PC-3 (cell line): ENCODE data around the gene FGGY. TPM values are rescaled to one million over a fixed set of nuclear protein-coding genes. Genes with fewer than 3 reads are reported as not detected.
A peak's percentile ranks its signal among the peaks of the same experiment; 100 is the strongest.

Experiments
- ATAC-seq: fragments of 200-7000 bp; cut with Tn5 transposase; 2 replicates; pipeline ENCODE4 v1.9.1; 2020; ENCODE audit warnings: mild to moderate bottlenecking, moderate library complexity
- BruUV-seq: library from RNA; stranded (reverse); fragments of 400-500 nt; replicated peaks from 2 replicates; lab custom pipeline; 2021; lab: Mats Ljungman, UMichigan
- CTCF ChIA-PET: fragments of 300-600 bp; sonication (Branson Sonifier 250); formaldehyde crosslinking; loops from one replicate; lab custom pipeline; 2022; ENCODE audit warnings: antibody characterized with exemption; lab: Charles Lee
- POLR2A ChIA-PET: fragments of 300-600 bp; sonication (Branson Sonifier 250); formaldehyde crosslinking; loops from one replicate; lab custom pipeline; 2022; ENCODE audit warnings: antibody characterized with exemption; ENCODE audit not compliant: unreplicated experiment; lab: Charles Lee
- DNase-seq: peaks from one replicate; pipeline ENCODE4 v3.0.0-alpha.2; 2015
- H2AFZ ChIP-seq: fragments of 300-600 bp; sonication (generic); 2 replicates; pipeline ENCODE4 v1.6.0; 2016; ENCODE audit warnings: antibody characterized with exemption, low read length
- H3F3A ChIP-seq: fragments of 300-600 bp; sonication (generic); one replicate; pipeline ENCODE4 v1.6.0; 2017; ENCODE audit warnings: antibody characterized with exemption, low read length, control low read depth, mild to moderate bottlenecking; ENCODE audit not compliant: unreplicated experiment
- H3K27ac ChIP-seq: fragments of 300-600 bp; sonication (generic); 2 replicates; pipeline ENCODE4 v1.5.1; 2016; ENCODE audit warnings: mild to moderate bottlenecking, low read length
- H3K27me3 ChIP-seq: fragments of 300-600 bp; sonication (generic); 2 replicates; pipeline ENCODE4 v1.6.1; 2016; ENCODE audit warnings: low read length, mixed read lengths
- H3K36me3 ChIP-seq: fragments of 300-600 bp; sonication (generic); 2 replicates; pipeline ENCODE4 v1.6.1; 2016; ENCODE audit warnings: low read depth, mixed run types, low read length, mixed read lengths
- H3K4me1 ChIP-seq: fragments of 300-600 bp; sonication (generic); 2 replicates; pipeline ENCODE4 v1.5.1; 2016; ENCODE audit warnings: low read length; ENCODE audit not compliant: insufficient read depth
- H3K4me2 ChIP-seq: fragments of 300-600 bp; sonication (generic); 2 replicates; pipeline ENCODE4 v1.6.0; 2016; ENCODE audit warnings: low read length
- H3K4me3 ChIP-seq: fragments of 300-600 bp; sonication (generic); 2 replicates; pipeline ENCODE4 v1.5.1; 2016; ENCODE audit warnings: mild to moderate bottlenecking, low read length, mixed read lengths
- H3K79me2 ChIP-seq: fragments of 300-600 bp; sonication (generic); 2 replicates; pipeline ENCODE4 v1.6.1; 2017; ENCODE audit warnings: low read length, mixed read lengths
- H3K9ac ChIP-seq: fragments of 300-600 bp; sonication (generic); 2 replicates; pipeline ENCODE4 v1.6.0; 2016; ENCODE audit warnings: mild to moderate bottlenecking, low read length
- H3K9me2 ChIP-seq: fragments of 300-600 bp; sonication (generic); replicated peaks from 2 replicates; pipeline ENCODE4 v1.6.1; 2016; ENCODE audit warnings: mixed run types, low read length, mixed read lengths
- H3K9me3 ChIP-seq: fragments of 300-600 bp; sonication (generic); 2 replicates; pipeline ENCODE4 v1.6.1; 2016; ENCODE audit warnings: low read length, mixed read lengths
- H4K20me1 ChIP-seq: fragments of 300-600 bp; sonication (generic); 2 replicates; pipeline ENCODE4 v1.6.1; 2016; ENCODE audit warnings: low read length, mixed read lengths
- EZH2 ChIP-seq: fragments of 300-600 bp; sonication (generic); IDR thresholded peaks from one replicate; pipeline ENCODE4 v1.6.1; 2017; ENCODE audit warnings: antibody characterized with exemption, mild to moderate bottlenecking, low read length; ENCODE audit not compliant: unreplicated experiment
- EZH2phosphoT487 ChIP-seq: fragments of 300-600 bp; sonication (generic); IDR thresholded peaks from 2 replicates; pipeline ENCODE4 v1.6.1; 2018; ENCODE audit warnings: mild to moderate bottlenecking, antibody characterized with exemption, low read length, borderline replicate concordance
- intact Hi-C: fragments of 100-400 bp; cut with micrococcal nuclease; formaldehyde crosslinking; loops from 2 replicates; pipeline ENCODE4 v1.9.0; 2023
- total RNA-seq: library from RNA; depleted of rRNA; stranded (reverse); fragments of >200 nt; gene quantifications from 2 replicates; pipeline ENCODE4 v1.2.3, GENCODE V29; 2014
- TF ChIP-seq, protein P1 (sequence below): fragments of 300-600 bp; sonication (generic); conservative IDR thresholded peaks from 2 replicates; pipeline ENCODE4 v1.5.1; 2017; ENCODE audit warnings: antibody characterized with exemption, low read depth, mild to moderate bottlenecking, low read length

Gene FGGY
- total RNA-seq, 1 experiment from 2014 or later, result 7.4 TPM

DNA sequence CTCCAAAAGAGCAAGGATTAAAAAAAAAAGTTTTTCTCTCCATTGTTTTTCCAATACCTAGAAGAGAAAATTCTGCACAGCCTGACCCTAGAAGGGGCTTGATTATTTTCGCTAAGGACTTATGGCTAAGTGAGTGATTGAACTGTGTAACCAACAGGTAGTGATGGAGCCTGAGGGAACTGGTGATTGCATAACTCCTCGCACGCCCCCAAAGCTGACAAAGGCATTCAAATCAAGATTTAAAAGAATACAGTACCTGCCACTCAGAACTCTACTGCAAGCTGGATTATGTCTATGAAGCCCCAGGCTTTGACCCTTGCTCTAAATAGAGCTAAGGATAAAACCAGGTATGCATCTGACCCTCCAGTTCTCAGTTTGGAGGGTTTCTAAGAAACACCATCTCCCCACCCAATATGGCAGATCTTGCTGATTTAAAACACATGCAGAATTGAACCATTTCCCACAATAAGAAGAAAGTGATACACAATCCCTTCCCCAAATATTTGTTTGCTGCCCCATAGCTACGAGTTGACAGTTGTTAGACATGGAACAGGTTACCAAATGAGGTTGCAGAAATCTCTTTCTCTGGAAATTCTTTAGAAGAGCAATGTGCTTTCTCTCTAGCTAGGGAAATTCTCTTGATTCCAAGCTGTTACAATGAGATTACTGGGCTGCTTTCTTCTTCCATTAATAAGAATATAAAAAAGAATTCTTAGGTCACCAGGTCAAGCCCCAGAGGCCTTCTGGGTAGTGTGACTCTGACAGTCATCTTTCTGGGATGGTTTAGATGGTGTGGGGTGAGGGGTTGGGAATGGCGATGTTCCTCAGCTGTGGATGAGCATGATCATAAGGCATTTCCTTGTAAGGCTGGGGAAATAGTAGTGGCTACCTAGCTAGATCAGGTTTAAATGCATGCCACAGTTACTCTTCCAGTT lies 35.1 kb downstream of the FGGY start:
- Histone ChIP-seq H3K27ac (no peak overlapping the region), H3K36me3 (no peaks in the 10 kb centered on the region), H3K4me3 (no peak overlapping the region), H3K4me2 (no peak overlapping the region), H3F3A (no peaks in the 10 kb centered on the region), H3K4me1 (peaks cover 11% of the 10 kb centered on the region), H3K9me3 (no peaks in the 10 kb centered on the region), H4K20me1 (no peaks in the 10 kb centered on the region), H3K79me2 (no peaks in the 10 kb centered on the region), H3K9ac (no peak overlapping the region), H3K27me3 (no peaks in the 10 kb centered on the region), H3K9me2 (no peaks in the 10 kb centered on the region), H2AFZ (no peak overlapping the region)
- CTCF ChIA-PET, result no interaction called here
- BruUV-seq, result no TSS peak
- no peak for TF ChIP-seq EZH2
- TF ChIP-seq, protein P1, sequence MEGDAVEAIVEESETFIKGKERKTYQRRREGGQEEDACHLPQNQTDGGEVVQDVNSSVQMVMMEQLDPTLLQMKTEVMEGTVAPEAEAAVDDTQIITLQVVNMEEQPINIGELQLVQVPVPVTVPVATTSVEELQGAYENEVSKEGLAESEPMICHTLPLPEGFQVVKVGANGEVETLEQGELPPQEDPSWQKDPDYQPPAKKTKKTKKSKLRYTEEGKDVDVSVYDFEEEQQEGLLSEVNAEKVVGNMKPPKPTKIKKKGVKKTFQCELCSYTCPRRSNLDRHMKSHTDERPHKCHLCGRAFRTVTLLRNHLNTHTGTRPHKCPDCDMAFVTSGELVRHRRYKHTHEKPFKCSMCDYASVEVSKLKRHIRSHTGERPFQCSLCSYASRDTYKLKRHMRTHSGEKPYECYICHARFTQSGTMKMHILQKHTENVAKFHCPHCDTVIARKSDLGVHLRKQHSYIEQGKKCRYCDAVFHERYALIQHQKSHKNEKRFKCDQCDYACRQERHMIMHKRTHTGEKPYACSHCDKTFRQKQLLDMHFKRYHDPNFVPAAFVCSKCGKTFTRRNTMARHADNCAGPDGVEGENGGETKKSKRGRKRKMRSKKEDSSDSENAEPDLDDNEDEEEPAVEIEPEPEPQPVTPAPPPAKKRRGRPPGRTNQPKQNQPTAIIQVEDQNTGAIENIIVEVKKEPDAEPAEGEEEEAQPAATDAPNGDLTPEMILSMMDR, result no peak
- no peak for TF ChIP-seq EZH2phosphoT487
- intact Hi-C loops, result loop anchor here (10.0 kb wide), 1 partner anchor 363 kb away; no protein-coding TSS in a partner anchor
- DNase-seq, result no peak
- ATAC-seq, result no peak
- POLR2A ChIA-PET, result no interaction called here

DNA sequence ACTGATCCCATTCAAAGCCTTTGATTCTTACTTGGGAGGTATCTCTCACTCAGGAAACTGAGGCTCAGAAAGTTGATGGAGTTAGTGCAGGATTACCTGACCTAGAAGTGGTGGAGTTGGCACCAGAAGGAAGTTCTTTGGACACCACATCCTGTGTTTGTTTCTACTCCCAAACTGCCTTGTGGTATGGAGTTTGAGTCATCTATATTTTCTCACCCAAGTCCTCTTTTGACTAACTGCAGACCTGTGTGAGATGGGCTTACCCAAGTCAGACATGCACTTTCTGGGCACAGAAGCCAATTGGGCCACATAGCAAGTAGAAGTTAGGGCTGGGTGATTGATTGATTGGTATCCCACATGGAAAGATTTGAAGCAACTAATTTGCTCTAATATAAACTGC lies 36.1 kb downstream of the FGGY start:
- Histone ChIP-seq H3F3A (no peaks in the 10 kb centered on the region), H3K9me2 (no peaks in the 10 kb centered on the region), H4K20me1 (no peaks in the 10 kb centered on the region), H3K9me3 (no peaks in the 10 kb centered on the region), H3K9ac (no peak overlapping the region), H3K36me3 (no peaks in the 10 kb centered on the region), H3K4me2 (no peak overlapping the region), H3K4me1 (peaks cover 11% of the 10 kb centered on the region), H3K27me3 (no peaks in the 10 kb centered on the region), H2AFZ (no peak overlapping the region), H3K79me2 (no peaks in the 10 kb centered on the region), H3K27ac (no peak overlapping the region), H3K4me3 (no peak overlapping the region)
- ChIA-PET POLR2A (no interaction called here), CTCF (no interaction called here)
- no TSS peak for BruUV-seq
- intact Hi-C loops, result loop anchor here (10.0 kb wide), 1 partner anchor 362 kb away; no protein-coding TSS in a partner anchor
- ATAC-seq, result peak; percentile 69
- TF ChIP-seq, protein P1, result no peak
- TF ChIP-seq EZH2 (no peak), EZH2phosphoT487 (no peak)
- peak; percentile 65 for DNase-seq
